NCI-H774 (cell line): ENCODE results near the gene ASB2.

Source experiments
- DNase-seq: peaks from one replicate; lab custom pipeline; 2025; lab: John Stamatoyannopoulos, UW

The ASB2 gene

GRCh38 chr14:93926873-93927799 is 49.2 kb downstream of the ASB2 start, which contains the start of gene FAM181A:
Gene FAM181A (plus strand): TSS chr14:93927344. CDS start chr14:93928286, 942 bp downstream.
- DNase-seq = peak; percentile 55

- DNase-seq = peak; percentile 93
Measured at GRCh38 chr14:93926245-93926872, 50.0 kb downstream of the ASB2 start.

- DNase-seq = no peak
Measured at GRCh38 chr14:93925374-93925895, 50.9 kb downstream of the ASB2 start.

GRCh38 chr14:93924592-93925355 is 51.6 kb downstream of the ASB2 start:
- no peak for DNase-seq

GRCh38 chr14:93923626-93924025 is 52.7 kb downstream of the ASB2 start:
- no peak for DNase-seq

GRCh38 chr14:93921001-93921806 is 55.2 kb downstream of the ASB2 start:
- no peak for DNase-seq

GRCh38 chr14:93917141-93917540 is 59.2 kb downstream of the ASB2 start:
- no peak for DNase-seq

GRCh38 chr14:93916498-93916897 is 59.9 kb downstream of the ASB2 start:
- DNase-seq = no peak

- DNase-seq = no peak
Measured at GRCh38 chr14:93915800-93916199, 60.6 kb downstream of the ASB2 start.

GRCh38 chr14:93915070-93915705 is 61.2 kb downstream of the ASB2 start:
- DNase-seq = no peak

GRCh38 chr14:93914278-93914677 is 62.1 kb downstream of the ASB2 start:
- no peak for DNase-seq

GRCh38 chr14:93912782-93913181 is 63.6 kb downstream of the ASB2 start:
- no peak for DNase-seq

GRCh38 chr14:93911975-93912615 is 64.3 kb downstream of the ASB2 start:
- no peak for DNase-seq

GRCh38 chr14:93909429-93910128 is 66.8 kb downstream of the ASB2 start:
- no peak for DNase-seq

GRCh38 chr14:93906341-93907329 is 69.7 kb downstream of the ASB2 start:
- DNase-seq = peak; percentile 31

GRCh38 chr14:93905623-93906022 is 70.7 kb downstream of the ASB2 start:
- no peak for DNase-seq

GRCh38 chr14:93903342-93904184 is 72.8 kb downstream of the ASB2 start:
- no peak for DNase-seq
